ENCODE data around the gene GUCD1. TPM values are rescaled to one million over a fixed set of nuclear protein-coding genes. Genes with fewer than 3 reads are reported as not detected.

Gene GUCD1
- total RNA-seq, 2 experiments from 2014 or later: 99.7 to 111 TPM

- no peaks in the 10 kb centered on the region for H3K4me1 Mint-ChIP-seq (ENCODE audit: low read depth)
- CTCF ChIA-PET: no interaction called here
- ATAC-seq (no peak), DNase-seq (no peak)
- H3K36me3 Mint-ChIP-seq (ENCODE audit: low read depth): no peaks in the 10 kb centered on the region
- no peak overlapping the region for H3K4me3 Mint-ChIP-seq
- H3K27me3 Mint-ChIP-seq: no peaks in the 10 kb centered on the region
- POLR2A ChIA-PET: interaction anchor here (1.0 kb wide), 1 partner anchor 21 kb away, joined by 4 read pairs; no protein-coding TSS in a partner anchor
- H3K9me3 Mint-ChIP-seq: no peaks in the 10 kb centered on the region
- intact Hi-C loops (cut with micrococcal nuclease): no loop called here
- no peak overlapping the region for H3K27ac Mint-ChIP-seq
- TF ChIP-seq CTCF (IDR thresholded peaks at IDR 0.05): no peak
Measured at GRCh38 chr22:24584166-24584790, 29.3 kb upstream of the GUCD1 start.

DNA sequence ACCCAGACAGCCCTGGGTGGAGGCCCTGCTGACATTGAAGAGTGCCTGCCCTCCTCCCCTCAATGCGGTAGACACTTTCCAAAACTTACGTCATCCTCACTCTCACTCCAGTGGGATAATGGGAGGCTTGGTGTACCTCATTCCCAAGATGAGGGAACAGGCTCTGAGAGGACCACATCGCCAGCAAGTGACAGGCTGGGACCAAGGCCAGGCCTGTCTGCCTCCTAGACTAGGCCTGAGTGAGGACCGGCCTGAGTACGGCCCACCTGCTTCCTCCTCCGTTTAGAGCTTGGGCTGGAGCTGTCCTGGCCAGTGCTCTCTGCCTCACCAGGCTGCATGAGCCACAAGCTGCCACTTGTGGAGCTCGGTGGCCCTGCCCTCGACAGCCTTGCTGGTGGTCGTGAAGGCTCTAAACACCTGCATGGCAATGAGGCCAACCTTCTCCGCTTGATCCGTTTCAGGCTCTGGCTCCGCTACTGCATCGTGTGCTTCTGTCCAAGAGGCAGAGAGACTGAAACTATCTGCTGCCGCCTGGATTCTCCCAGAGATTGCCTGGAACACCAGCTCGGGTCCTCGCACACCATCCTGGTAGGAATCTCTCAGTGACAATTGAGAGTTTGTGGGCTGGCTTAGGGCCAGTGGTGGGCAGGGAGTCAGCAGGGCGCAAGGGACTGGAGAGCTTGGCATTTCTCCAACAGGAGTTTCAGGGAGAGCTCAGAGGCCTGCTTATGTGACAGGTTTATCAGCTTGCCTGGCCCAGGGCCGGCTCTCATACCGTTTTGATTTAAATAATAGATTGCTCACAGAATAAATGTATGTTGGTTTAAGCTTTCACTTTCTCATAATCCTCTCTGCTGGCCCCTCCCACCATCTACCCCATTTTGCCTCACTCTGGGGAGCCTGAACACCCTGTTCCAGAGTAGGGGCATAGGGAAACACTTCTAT is 28.6 kb upstream of the GUCD1 start:
- POLR2A ChIA-PET: interaction anchor here (1.0 kb wide), 1 partner anchor 20 kb away, joined by 4 read pairs; no protein-coding TSS in a partner anchor
- Mint-ChIP-seq H3K4me3 (no peak overlapping the region), H3K27me3 (no peaks in the 10 kb centered on the region), H3K36me3 (ENCODE audit: low read depth) (no peaks in the 10 kb centered on the region), H3K4me1 (ENCODE audit: low read depth) (no peaks in the 10 kb centered on the region), H3K9me3 (no peaks in the 10 kb centered on the region), H3K27ac (no peak overlapping the region)
- no peak for ATAC-seq
- CTCF ChIA-PET: no interaction called here
- no peak for TF ChIP-seq CTCF (IDR thresholded peaks at IDR 0.05)
- intact Hi-C loops (cut with micrococcal nuclease): no loop called here
- DNase-seq: no peak

DNA sequence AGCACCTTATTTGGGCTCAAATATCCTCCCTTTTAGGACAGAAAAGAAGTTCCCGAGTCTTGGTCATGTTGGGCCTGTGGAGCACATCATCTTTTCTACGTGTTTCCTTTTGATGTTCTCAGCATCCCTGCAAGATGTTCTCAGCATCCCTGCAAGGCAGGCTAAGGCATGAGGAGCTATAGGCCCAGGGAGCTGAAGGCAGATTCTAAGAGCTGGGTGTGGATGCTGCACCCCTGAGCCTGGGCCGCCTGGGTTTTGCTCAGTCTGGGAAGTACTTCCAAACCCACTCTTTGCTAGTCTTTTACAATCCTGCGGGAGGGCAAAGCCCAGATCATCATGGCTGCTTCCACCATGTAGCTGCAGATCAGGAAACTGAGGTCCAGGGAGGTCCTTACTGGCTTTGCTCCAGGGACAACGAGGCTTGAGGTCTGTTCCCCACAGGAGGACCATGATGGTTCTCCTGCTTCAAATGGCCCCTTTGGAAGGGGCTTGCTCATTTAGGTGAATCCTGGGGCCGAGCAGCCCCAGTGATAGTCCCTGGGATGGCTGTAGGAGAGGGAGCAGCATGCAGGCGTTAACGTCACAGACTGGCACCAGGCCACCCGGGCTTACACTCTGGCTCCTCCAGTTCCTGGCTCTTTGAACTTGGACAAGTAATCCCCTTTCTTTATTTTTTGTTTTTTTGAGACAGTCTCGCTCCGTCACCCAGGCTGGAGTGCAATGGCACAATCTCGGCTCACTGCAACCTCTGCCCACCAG is 27.3 kb upstream of the GUCD1 start:
- intact Hi-C loops (cut with micrococcal nuclease): no loop called here
- no peak for ATAC-seq
- Mint-ChIP-seq H3K36me3 (ENCODE audit: low read depth) (no peaks in the 10 kb centered on the region), H3K27ac (no peak overlapping the region), H3K9me3 (no peaks in the 10 kb centered on the region), H3K27me3 (no peaks in the 10 kb centered on the region), H3K4me1 (ENCODE audit: low read depth) (no peaks in the 10 kb centered on the region), H3K4me3 (no peak overlapping the region)
- no peak for TF ChIP-seq CTCF (IDR thresholded peaks at IDR 0.05)
- POLR2A ChIA-PET: interaction anchor here (0.5 to 1.0 kb wide), 2 partner anchors 12 to 18 kb away, joined by 3 read pairs; no protein-coding TSS in a partner anchor
- no peak for DNase-seq
- CTCF ChIA-PET: no interaction called here

DNA sequence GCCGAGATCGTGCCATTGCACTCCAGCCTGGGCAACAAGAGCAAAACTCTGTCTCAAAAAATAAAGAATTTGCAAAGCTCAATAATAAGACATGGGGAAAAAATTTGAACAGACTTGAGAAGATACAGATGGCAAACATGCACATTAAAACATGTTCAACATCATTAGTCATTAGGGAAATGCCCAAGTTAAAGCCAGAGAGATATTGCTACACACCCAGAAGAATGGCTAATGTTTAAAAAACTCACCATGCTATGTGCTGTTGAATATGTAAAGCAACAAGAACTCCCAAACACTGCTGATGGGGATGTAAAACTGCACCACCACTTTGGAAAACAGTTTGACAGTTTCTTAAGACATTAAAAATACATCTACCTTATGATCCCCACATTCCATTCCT is 25.3 kb upstream of the GUCD1 start:
- Mint-ChIP-seq H3K27me3 (no peaks in the 10 kb centered on the region), H3K4me1 (ENCODE audit: low read depth) (no peaks in the 10 kb centered on the region), H3K36me3 (ENCODE audit: low read depth) (peaks cover 6% of the 10 kb centered on the region), H3K27ac (no peak overlapping the region), H3K9me3 (no peaks in the 10 kb centered on the region), H3K4me3 (no peak overlapping the region)
- ChIA-PET POLR2A (interaction anchor here (0.7 kb wide), 1 partner anchor 13 kb away, joined by 3 read pairs; no protein-coding TSS in a partner anchor), CTCF (no interaction called here)
- DNase-seq (no peak), ATAC-seq (no peak)
- TF ChIP-seq CTCF (IDR thresholded peaks at IDR 0.05): no peak
- intact Hi-C loops (cut with micrococcal nuclease): no loop called here

Data from activated CD8-positive, alpha-beta T cell treated with anti-CD3 and anti-CD28 coated beads for 36 hours (primary cell).